ENCODE measurements around the gene QSOX2. TPM values are rescaled to one million over a fixed set of nuclear protein-coding genes. Genes with fewer than 3 reads are reported as not detected.
A peak's percentile ranks its signal among the peaks of the same experiment; 100 is the strongest.

Gene QSOX2
- total RNA-seq, 1 experiment from 2014 or later = 48.0 TPM

DNA sequence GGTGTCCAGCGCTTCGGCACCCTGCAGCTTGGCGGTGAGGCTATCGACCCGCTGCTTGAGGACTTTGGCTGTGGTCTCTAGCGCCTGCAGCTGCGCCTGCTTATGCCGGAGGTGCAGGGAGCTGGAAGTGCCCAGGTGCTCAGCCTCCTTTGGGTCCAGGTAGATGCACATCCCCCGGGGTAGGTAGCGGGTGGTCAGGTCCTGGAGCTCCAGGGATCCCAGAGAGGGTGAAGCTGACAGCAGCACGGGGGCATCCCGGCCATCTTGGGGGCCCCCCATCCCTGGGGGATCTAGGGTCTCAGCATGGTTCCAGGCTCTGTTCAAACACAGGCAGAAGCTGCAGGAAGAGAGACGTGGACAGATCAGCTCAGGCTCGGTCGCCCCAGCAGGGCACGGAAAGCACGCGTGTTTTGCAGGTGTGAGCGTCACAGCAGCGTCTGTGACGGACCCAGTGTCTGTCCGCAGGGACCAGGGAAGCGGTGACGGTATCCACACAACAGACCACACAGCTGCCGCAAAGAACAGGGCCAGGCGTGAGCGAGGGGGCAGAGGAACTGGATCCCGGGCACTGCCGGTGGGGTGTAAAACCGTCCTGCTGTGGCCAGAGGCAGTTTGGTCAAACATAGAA is 40.9 kb upstream of the QSOX2 start:
- H3K36me3 ChIP-seq = no peaks in the 10 kb centered on the region
- H3K9me3 ChIP-seq (replicated peaks) = no peaks in the 10 kb centered on the region
- H3K4me1 ChIP-seq = no peaks in the 10 kb centered on the region
- peaks cover 48% of the 10 kb centered on the region for H3K27me3 ChIP-seq
- no peak overlapping the region for H3K4me3 ChIP-seq
- no peak overlapping the region for H3K27ac ChIP-seq
- DNase-seq = no peak

DNA sequence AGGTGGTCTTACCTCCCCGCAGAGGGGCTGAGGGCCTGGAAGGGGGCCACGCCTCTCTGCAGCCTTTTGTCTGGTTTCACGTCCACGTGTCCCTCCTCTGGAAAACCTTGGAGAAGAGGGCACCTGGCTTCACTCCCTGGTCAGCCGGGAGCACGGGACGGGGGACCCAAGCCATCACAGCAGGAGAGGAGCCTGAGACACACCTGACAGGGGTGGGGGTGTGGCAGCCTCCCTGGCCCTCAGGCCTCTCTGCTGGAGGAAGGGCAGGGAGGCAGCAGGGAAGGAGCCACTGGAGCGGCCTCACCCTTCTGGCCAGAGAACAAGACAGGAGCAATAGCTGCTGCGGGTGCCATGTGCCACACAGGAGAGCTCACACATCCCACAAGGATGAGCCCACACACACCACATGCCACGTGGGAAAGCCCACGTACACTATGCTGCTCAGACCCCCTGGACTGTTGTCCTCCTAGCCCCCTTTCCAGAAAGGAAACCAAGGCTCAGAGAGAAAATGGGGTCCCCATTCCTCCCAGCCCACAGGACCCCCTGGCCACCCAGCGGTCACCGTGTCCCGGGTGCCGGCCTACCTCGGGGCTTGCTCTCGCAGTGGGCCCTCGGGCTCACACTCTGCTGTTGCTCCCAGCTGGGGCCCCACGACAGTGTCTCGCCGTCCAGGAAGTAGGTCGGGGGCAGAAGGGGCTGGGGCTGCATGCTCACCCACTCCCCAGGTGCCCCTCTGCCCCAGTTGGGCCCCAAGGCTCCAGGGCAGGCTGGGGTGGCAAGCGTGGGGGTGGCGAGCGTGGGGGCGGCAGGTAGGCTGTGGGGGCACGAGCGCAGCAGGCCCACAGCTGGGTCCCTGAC is 40.1 kb upstream of the QSOX2 start:
- no peak overlapping the region for H3K4me3 ChIP-seq
- H3K27ac ChIP-seq = no peak overlapping the region
- no peaks in the 10 kb centered on the region for H3K9me3 ChIP-seq (replicated peaks)
- no peak for DNase-seq
- no peaks in the 10 kb centered on the region for H3K36me3 ChIP-seq
- H3K4me1 ChIP-seq = no peaks in the 10 kb centered on the region
- H3K27me3 ChIP-seq = peaks cover 41% of the 10 kb centered on the region

DNA sequence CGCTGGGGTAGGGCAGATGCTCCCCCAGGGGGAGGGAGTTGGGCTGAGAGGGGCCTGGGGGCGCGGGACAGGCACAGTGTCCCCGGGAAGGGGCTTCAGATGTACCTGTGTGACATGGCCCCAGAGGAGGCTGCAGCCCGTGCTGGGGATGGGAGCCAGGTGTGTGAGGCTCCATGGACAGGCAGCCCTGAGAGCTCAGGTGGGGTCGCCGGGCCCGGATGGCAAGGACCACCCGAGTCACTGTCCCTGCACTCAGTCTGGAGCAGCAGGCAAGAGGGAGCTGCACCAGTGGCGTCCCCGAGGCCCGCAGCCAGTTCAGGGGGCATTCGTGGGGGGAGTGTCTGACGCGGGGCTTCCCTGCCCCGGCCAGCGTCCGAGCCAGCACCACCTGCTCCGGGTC is 39.3 kb upstream of the QSOX2 start:
- Histone ChIP-seq H3K36me3 (no peaks in the 10 kb centered on the region), H3K27ac (no peak overlapping the region), H3K9me3 (replicated peaks) (no peaks in the 10 kb centered on the region), H3K4me1 (no peaks in the 10 kb centered on the region), H3K27me3 (peaks cover 33% of the 10 kb centered on the region), H3K4me3 (no peak overlapping the region)
- DNase-seq = no peak

DNA sequence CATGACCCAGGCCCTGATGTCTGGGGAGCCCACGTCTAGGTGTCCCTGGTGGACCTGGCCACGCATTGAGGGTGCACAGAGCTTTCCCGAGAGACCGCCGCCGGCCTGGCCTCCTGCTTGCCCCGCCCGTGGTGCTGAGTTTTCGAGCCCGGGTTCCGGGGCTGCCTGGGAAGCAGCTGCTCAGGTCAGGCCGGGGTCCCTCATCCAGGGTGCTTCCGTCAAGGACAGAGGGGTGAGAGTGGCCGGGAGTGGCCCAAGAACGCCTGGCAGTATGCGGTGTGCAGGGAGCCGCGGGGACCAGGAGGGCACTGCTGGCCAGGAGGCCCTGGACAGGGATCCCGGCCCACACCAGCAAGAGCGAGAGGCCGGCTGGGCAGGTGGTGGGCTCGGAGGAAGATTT is 38.7 kb upstream of the QSOX2 start:
- H3K4me1 ChIP-seq = no peaks in the 10 kb centered on the region
- peaks cover 32% of the 10 kb centered on the region for H3K27me3 ChIP-seq
- no peaks in the 10 kb centered on the region for H3K36me3 ChIP-seq
- H3K9me3 ChIP-seq (replicated peaks) = no peaks in the 10 kb centered on the region
- H3K4me3 ChIP-seq = no peak overlapping the region
- DNase-seq = no peak
- no peak overlapping the region for H3K27ac ChIP-seq

DNA sequence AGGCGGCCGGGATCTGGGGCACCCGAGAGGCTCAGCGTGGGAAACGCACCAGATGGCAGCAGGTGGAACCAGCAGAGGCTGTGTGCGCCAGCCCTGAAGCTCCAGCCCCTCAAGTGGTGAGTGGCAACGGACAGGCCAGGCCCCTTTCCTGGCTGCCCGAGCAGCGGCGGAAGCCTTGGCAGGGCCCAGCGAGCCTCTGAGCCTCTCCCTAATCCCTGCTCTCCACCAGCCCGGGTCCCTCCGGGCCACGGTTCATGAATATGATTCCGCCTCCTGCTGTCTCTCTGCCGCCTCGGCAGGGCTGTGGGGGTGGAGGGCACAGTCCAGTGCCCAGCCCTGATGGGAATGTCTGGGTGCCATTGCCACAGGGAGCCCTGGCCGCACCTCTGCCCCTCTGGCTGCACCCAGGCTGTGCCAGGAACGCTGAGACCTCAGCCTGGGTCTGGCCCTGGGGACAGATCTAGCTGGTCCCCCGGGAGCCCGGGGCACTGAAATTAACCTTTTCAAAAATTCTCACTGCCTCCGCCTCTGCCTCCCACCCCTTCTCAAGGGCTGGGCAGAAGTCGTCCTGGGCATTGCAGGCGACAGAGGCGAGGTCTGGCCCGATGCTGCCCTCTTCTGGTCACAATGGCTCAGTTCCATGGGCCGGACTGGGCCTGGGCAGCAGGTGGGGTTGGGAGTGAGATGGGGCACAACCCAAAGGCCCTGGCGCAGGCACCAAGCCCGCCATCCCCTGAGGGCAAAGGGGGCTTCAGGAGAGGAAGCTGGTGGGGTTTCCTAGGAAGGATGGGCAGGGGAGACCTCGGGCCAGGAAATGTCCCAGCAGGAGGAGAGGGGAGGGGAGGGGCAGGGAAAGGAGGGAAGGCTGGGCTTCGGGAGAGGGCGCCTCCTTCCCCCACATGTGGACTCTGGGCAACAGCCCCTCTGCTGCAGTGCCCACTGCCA is 38.0 kb upstream of the QSOX2 start:
- no peak overlapping the region for H3K27ac ChIP-seq
- H3K27me3 ChIP-seq = peaks cover 29% of the 10 kb centered on the region
- H3K9me3 ChIP-seq (replicated peaks) = no peaks in the 10 kb centered on the region
- H3K36me3 ChIP-seq = no peaks in the 10 kb centered on the region
- H3K4me1 ChIP-seq = no peaks in the 10 kb centered on the region
- H3K4me3 ChIP-seq = no peak overlapping the region
- peak; percentile 81 to 90 for DNase-seq

DNA sequence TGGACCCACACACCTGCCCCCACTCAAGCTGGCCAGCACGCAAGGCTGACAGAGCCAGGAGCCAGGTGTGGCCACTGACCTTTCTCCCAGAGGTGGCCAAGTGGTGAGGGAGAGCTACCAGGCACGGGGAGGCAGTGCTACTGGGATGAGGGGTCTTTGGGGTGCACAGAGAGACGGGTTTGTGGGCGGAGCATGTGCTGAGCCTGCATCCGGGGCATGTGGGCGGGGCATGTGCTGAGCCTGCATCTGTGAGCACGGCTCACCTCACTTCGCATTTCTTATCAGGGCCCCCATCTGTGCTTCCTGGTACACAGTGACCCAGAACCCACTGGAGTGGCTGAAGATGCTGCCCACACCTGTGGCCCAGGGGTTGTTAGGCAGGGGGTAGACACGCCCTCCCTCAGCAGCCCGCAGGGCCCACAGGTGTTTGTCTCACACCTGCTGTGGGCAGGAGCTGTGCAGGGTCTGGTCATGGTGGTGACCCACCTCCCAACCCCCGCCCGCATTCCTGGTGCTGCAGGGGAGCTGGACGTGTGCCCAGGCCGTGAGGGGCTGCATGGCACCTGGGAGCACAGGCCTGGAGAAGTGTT is 36.8 kb upstream of the QSOX2 start:
- no peak overlapping the region for H3K4me3 ChIP-seq
- no peaks in the 10 kb centered on the region for H3K4me1 ChIP-seq
- H3K27ac ChIP-seq = no peak overlapping the region
- DNase-seq = no peak
- H3K27me3 ChIP-seq = peaks cover 21% of the 10 kb centered on the region
- no peaks in the 10 kb centered on the region for H3K9me3 ChIP-seq (replicated peaks)
- no peaks in the 10 kb centered on the region for H3K36me3 ChIP-seq

DNA sequence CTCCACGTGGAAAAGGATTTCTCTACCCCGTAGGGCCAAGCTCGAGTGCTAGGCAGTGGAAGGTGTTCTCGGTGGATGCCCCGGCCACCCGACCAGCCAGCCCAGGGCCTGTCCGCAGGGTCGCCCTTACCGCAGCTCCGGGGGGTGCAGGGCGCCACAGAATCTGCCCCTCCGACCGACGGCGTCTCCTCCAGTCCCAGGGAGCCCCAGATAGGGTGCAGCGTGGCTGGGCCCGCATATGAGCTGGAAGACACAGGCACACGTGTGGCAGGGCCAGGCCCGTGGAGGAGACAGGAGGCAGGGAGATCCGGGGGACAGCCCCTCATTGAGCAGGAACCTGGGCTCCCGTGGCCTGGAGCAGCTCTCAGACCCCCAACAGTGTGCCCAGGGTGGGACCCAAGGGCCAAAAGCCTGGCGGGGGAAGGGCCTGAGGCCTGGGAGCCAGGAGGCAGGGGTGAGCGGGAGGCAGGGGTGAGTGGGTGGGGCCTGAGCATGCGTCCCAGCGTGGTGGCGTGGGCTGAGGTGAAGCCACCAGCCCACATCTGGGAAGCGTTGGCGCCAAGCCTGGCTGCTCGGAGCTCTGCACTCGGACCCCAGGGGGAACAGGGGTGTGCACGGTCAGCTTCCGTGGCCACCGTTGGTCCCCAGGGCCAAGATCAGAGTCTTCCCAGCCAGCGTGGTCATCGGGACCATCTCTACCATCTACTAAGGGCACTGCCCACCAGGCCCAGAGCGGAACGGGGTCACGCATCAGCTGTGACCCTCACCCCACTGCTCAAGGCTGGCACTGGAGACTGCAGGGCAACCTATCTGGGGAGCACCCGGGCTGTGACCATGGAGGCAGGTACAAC is 36.0 kb upstream of the QSOX2 start:
- H3K36me3 ChIP-seq = no peaks in the 10 kb centered on the region
- H3K4me3 ChIP-seq = no peak overlapping the region
- DNase-seq = no peak
- no peak overlapping the region for H3K27ac ChIP-seq
- H3K9me3 ChIP-seq (replicated peaks) = no peaks in the 10 kb centered on the region
- peaks cover 16% of the 10 kb centered on the region for H3K27me3 ChIP-seq
- H3K4me1 ChIP-seq = no peaks in the 10 kb centered on the region

DNA sequence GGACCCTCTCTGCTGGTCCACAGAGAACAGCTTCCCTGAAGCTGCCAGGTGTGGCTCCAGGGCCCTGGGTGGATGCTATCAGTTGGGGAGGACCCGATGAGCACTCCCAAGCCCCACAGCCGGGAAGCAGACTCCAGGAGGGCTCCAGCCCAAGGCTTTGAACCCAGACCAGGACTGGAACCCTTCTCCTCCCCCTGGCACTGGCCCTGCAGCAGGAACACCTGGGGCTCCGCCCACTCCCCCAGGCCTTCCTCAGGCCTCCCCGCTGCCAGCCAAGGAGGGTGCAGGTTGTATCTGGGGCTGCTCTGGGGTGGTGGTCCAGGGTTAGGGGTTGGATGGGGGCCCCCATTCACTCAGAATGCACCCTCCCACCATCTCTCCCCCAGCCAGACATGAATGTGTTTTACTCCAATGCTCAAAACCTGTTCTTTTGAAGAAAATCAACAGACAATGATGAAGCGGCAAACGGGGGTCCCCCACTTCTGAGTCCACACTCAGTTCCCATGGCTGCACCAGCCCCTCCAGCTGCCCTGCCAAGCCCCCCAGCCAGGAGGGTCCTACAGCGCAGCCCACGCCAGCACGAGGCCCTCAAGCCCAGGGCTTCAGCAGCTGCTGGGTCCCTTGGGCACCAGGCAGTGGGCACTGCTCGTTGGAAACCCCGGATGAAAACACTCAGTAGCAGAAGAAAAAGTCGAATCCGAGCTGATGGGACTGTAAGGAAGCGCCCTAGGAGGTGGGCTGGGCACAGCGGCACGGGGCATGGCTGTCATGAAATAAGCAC is 35.1 kb upstream of the QSOX2 start:
- DNase-seq = no peak
- H3K4me1 ChIP-seq = no peaks in the 10 kb centered on the region
- H3K27me3 ChIP-seq = peaks cover 19% of the 10 kb centered on the region
- no peak overlapping the region for H3K4me3 ChIP-seq
- H3K27ac ChIP-seq = no peak overlapping the region
- no peaks in the 10 kb centered on the region for H3K9me3 ChIP-seq (replicated peaks)
- no peaks in the 10 kb centered on the region for H3K36me3 ChIP-seq

DNA sequence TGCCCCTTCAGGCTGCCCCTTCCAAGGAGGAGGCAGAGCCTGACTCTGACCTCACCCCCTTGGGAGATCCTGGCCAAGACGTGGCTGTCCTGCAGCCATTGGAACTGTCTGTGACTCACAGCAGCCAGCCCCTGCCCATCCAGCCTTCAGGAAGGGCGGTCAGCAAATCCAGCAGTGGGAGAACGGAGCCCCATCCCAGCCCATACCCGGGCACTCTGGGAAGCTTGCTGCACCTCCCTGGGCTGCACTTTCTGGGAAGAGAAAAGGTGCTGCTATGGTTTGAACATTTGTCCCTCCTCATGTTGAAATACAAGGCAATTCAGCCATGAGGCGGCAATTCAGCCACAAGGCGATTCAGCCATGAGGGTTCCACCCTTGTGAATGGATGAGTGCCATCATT is 33.9 kb upstream of the QSOX2 start:
- Histone ChIP-seq H3K36me3 (no peaks in the 10 kb centered on the region), H3K4me3 (no peak overlapping the region), H3K27me3 (peaks cover 29% of the 10 kb centered on the region), H3K27ac (no peak overlapping the region), H3K4me1 (no peaks in the 10 kb centered on the region), H3K9me3 (replicated peaks) (no peaks in the 10 kb centered on the region)
- no peak for DNase-seq

DNA sequence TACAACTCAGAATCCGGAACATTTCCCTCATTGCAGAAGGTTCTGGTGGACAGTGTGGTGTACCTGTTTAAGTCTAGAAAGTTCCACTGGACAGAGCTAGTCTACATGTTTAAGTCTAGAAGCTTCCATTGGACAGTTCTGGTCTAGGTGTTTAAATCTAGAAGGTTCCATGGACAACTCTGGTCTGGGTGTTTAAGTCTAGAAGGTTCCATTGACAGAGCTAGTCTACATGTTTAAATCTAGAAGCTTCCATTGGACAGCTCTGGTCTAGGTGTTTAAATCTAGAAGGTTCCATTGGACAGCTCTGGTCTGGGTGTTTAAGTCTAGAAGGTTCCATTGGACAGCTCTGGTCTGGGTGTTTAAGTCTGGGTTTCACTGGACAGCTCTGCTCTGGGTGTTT is 33.3 kb upstream of the QSOX2 start:
- H3K4me1 ChIP-seq = no peaks in the 10 kb centered on the region
- no peak overlapping the region for H3K27ac ChIP-seq
- DNase-seq = no peak
- no peak overlapping the region for H3K4me3 ChIP-seq
- H3K36me3 ChIP-seq = no peaks in the 10 kb centered on the region
- H3K9me3 ChIP-seq (replicated peaks) = no peaks in the 10 kb centered on the region
- peaks cover 31% of the 10 kb centered on the region for H3K27me3 ChIP-seq

DNA sequence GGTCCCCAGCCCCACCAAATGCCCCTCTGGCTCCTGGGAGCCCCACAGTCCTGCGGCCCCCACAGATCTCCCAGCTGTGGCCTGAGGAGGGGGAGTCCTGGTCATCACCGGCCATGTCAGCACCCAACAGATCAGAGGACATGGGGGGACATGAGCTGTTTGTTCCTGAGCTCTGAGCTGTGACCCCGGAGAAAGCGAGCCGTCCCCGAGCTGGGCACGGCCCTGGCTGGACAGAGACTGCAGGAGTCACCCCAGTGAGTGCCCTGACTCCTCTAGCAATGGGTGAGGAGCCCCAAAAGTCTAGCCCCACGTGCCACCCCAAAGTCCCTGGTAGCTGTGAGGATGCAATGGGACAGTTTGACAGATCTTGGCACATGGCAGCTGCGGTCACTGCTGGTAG is 32.6 kb upstream of the QSOX2 start:
- Histone ChIP-seq H3K27ac (no peak overlapping the region), H3K36me3 (no peaks in the 10 kb centered on the region), H3K27me3 (peaks cover 35% of the 10 kb centered on the region), H3K4me3 (no peak overlapping the region), H3K4me1 (no peaks in the 10 kb centered on the region), H3K9me3 (replicated peaks) (no peaks in the 10 kb centered on the region)
- DNase-seq = no peak

DNA sequence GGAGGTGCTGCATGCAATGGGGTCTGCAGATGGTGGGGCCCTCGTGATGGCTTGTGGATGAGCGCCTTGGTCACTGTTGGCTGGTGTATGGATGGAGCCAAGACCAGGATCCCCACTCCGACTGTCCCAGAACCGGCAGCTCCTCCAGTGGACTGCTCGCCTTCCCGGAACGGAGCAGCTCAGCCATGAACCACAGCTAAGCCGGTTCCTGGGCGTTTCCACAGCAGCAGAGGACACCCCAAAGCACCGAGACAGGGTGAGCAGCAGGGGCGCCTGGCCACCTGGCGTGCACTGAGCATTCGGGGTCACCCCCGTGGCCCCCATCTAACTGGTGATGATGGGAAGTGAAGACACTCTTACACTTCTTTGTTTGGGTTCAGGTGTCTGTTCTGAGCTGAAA is 32.1 kb upstream of the QSOX2 start:
- no peak overlapping the region for H3K4me3 ChIP-seq
- no peaks in the 10 kb centered on the region for H3K9me3 ChIP-seq (replicated peaks)
- DNase-seq = no peak
- H3K27me3 ChIP-seq = peaks cover 35% of the 10 kb centered on the region
- no peak overlapping the region for H3K27ac ChIP-seq
- H3K36me3 ChIP-seq = no peaks in the 10 kb centered on the region
- no peaks in the 10 kb centered on the region for H3K4me1 ChIP-seq

DNA sequence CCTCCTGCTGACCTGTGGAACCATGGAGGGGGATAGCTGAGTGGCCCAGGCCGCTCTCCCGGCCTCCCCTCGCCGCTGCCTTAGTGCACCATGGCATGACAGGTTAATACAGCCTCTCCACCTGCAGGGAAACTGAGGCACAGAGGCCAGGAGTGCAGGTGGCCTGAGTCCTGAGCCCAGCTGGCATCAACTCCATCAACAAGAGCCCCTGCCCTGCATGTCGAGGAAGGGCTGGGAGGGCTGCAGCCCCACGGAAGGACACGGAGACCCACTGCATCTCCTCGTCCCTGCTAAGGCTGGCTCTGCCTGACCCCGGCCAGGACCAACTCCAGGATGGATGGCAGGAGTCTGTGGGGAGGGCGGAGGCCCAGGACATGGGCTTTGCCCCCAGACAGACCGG is 31.1 kb upstream of the QSOX2 start:
- Histone ChIP-seq H3K36me3 (no peaks in the 10 kb centered on the region), H3K9me3 (replicated peaks) (no peaks in the 10 kb centered on the region), H3K4me3 (no peak overlapping the region), H3K4me1 (no peaks in the 10 kb centered on the region), H3K27ac (no peak overlapping the region), H3K27me3 (peaks cover 35% of the 10 kb centered on the region)
- DNase-seq = no peak
